K562 (cell line): ENCODE measurements around the gene FLAD1. TPM values are rescaled to one million over a fixed set of nuclear protein-coding genes. Genes with fewer than 3 reads are reported as not detected.
A peak's percentile ranks its signal among the peaks of the same experiment; 100 is the strongest.

Experiments used
- ATF2 ChIP-seq: sonication (generic); formaldehyde crosslinking; IDR thresholded peaks from 2 replicates; pipeline ENCODE4 v1.8.1; 2022; ENCODE audit warnings: missing genetic modification reagents
- E2F8 ChIP-seq: fragments of 450-650 bp; IDR thresholded peaks from 2 replicates; pipeline ENCODE4 v1.7.1; 2018; ENCODE audit warnings: mild to moderate bottlenecking, low read depth; ENCODE audit not compliant: partially characterized antibody
- FOSL1 ChIP-seq: fragments of 200-800 bp; sonication (Bioruptor generic); conservative IDR thresholded peaks from 2 replicates; pipeline ENCODE4 v1.6.1; 2016; ENCODE audit warnings: missing genetic modification characterization, missing compliant biosample characterization
- RB1 ChIP-seq: fragments of 450-650 bp; IDR thresholded peaks from 2 replicates; pipeline ENCODE4 v1.6.1; 2017; ENCODE audit warnings: low read depth, mild to moderate bottlenecking
- STAG1 ChIP-seq: sonication (generic); formaldehyde crosslinking; IDR thresholded peaks from 2 replicates; pipeline ENCODE4 v1.5.0; 2020; ENCODE audit warnings: missing genetic modification reagents, borderline replicate concordance
- TCFL5 ChIP-seq: fragments of 250-450 bp; sonication (Bioruptor Pico); conservative IDR thresholded peaks from 2 replicates; pipeline ENCODE4 v1.6.1; 2021; ENCODE audit warnings: mild to moderate bottlenecking, moderate library complexity, matching md5 sums
- TEAD1 ChIP-seq, 2 experiments: fragments of 450-650 bp in 1 of 2; sonication (generic) in 1 of 2; formaldehyde crosslinking; IDR thresholded peaks; 2 replicates each; pipeline versions ENCODE4 v1.4.0 to v1.8.0; 2020 to 2022; ENCODE audit warnings: mild to moderate bottlenecking in 2 of 2, missing genetic modification reagents in 1 of 2
- XRCC5 ChIP-seq: fragments of 200-400 bp; formaldehyde crosslinking; IDR thresholded peaks from 2 replicates; pipeline ENCODE4 v1.6.1; 2017; ENCODE audit warnings: low read depth, mild to moderate bottlenecking, low read length
- ZBTB40 ChIP-seq, 2 experiments: fragments of 450-650 bp in 1 of 2; sonication (generic) in 1 of 2; formaldehyde crosslinking in 1 of 2; IDR thresholded peaks; 2 replicates each; pipeline versions ENCODE4 v1.7.1 to v1.9.0; 2016 to 2022; ENCODE audit warnings: inconsistent platforms in 1 of 2, mild to moderate bottlenecking in 1 of 2, missing genetic modification reagents in 1 of 2
- polyA plus RNA-seq, 8 experiments: library from polyadenylated mRNA; depleted of rRNA in 4 of 8; stranded (reverse) in 5 of 8; unstranded in 3 of 8; fragments of >200 nt; fragmentation: Nextera tagmentation in 2 of 8; fragmentation: Illumina TruSeq in 1 of 8; extraction: Ambion mirVana in 2 of 8; extraction: Trizol in 1 of 8; gene quantifications; 2 replicates each; pipeline versions ENCODE4 v1.2.1 to v1.2.3, GENCODE V29; 2011 to 2014; ENCODE audit warnings: inconsistent platforms in 1 of 8, missing spikeins in 1 of 8
- total RNA-seq, 7 experiments: library from RNA; depleted of rRNA in 6 of 7; stranded (reverse); fragments of >200 nt in 6 of 7; fragmentation: Illumina TruSeq in 2 of 7; extraction: Trizol in 2 of 7; gene quantifications; 2 replicates each; pipeline versions ENCODE4 v1.2.1 to v1.2.3, GENCODE V29; 2011 to 2021; ENCODE audit warnings: low replicate concordance in 1 of 7
- TF ChIP-seq, protein P1 (sequence below): fragments of 450-650 bp; IDR thresholded peaks from 2 replicates; pipeline ENCODE4 v1.6.1; 2018; ENCODE audit warnings: mild to moderate bottlenecking, low read depth; ENCODE audit not compliant: partially characterized antibody

FLAD1 gene
- total and polyA plus RNA-seq, 9 of the 15 experiments (the other 6 are each of a cell fraction or from before 2014, with no cell fraction given) = 24.9 to 85.8 (median 67.0) TPM

GRCh38 chr1:154943649-154944400 is 39.3 kb upstream of the FLAD1 start (continued):
- TF ChIP-seq ATF2 (CRISPR knock-in tag) (no peak), STAG1 (CRISPR knock-in tag) (peak; percentile 50; the same call in 1 of the 2 replicates), ZBTB40 (IDR thresholded peaks at IDR 0.05) (no peak), ZBTB40 (CRISPR knock-in tag; IDR thresholded peaks at IDR 0.05) (no peak), FOSL1 (tag) (no peak), E2F8 (no peak), TEAD1 (CRISPR knock-in tag; IDR thresholded peaks at IDR 0.05) (no peak), RB1 (peak; percentile 61; the same call in 1 of the 2 replicates), TCFL5 (CRISPR knock-in tag) (no peak), XRCC5 (no peak)
- TF ChIP-seq, protein P1, sequence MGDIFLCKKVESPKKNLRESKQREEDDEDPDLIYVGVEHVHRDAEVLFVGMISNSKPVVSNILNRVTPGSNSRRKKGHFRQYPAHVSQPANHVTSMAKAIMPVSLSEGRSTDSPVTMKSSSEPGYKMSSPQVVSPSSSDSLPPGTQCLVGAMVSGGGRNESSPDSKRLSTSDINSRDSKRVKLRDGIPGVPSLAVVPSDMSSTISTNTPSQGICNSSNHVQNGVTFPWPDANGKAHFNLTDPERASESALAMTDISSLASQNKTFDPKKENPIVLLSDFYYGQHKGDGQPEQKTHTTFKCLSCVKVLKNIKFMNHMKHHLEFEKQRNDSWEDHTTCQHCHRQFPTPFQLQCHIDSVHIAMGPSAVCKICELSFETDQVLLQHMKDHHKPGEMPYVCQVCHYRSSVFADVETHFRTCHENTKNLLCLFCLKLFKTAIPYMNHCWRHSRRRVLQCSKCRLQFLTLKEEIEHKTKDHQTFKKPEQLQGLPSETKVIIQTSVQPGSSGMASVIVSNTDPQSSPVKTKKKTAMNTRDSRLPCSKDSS = no peak
